HG03469 (cell line): Measurements from ENCODE around the gene DCTN1.

Experiments used
- ATAC-seq: cut with Tn5 transposase; IDR thresholded peaks from one replicate; pipeline ENCODE4 v1.9.1; 2021; ENCODE audit warnings: mild to moderate bottlenecking, moderate library complexity, moderate number of reproducible peaks; ENCODE audit not compliant: unreplicated experiment

Gene DCTN1

DNA sequence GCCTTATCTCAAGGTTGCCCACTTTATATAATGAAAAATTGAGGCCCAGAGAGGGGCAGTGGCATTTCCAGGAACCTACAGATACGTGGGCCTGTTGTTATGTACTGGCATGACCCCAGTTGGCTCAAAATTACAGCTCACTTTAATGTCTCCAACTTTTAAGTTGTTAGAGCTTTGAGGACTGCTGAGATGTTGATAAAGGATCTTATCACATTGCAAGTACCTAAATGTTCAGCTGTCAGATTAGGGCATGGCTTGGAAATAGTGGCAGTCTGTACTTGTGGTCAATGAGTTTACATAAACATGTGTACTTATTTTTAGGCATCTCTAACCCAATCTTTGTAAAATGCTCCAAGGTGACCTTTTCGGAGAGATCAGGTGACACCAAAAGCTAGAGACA is 51.5 kb downstream of the DCTN1 start:
- no peak for ATAC-seq

DNA sequence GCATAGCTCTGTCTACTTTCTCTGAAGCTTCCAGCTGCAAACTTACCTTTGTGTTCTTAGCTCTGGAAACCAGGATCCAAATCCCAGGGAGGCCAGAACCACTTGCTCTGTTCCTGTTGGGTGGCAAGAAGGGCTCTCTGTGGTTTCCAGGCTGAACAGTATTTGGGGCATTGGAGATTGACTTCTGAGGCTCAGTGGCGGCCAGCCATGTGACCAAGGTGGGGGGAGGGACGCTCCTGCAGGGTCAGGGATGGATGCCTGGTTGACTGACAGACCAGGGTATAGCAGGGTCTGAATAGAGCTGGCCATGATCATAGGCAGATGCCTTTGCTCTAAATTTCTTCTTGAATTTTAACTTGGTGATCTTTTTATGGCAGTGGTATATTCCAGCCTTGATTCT is 52.0 kb downstream of the DCTN1 start:
- ATAC-seq: no peak

DNA sequence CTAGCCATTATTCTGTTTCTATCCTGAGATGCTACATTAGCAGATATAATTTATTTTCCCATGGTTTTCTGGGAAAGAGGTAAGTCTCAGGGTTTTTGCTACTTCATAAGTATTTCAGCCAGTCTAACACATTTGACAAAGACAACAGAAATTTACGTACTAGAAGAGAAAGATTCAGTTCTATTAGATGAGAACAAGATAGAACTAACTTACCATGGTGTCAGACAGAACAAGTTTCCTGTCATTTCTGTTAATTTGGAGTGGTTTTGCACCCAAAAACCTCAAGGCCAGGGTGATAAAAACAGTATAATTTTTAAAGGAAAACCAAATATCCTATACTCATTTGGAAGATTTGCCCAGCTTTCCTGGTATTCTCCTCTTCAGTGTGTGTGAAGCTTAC is 52.5 kb downstream of the DCTN1 start:
- ATAC-seq: no peak

DNA sequence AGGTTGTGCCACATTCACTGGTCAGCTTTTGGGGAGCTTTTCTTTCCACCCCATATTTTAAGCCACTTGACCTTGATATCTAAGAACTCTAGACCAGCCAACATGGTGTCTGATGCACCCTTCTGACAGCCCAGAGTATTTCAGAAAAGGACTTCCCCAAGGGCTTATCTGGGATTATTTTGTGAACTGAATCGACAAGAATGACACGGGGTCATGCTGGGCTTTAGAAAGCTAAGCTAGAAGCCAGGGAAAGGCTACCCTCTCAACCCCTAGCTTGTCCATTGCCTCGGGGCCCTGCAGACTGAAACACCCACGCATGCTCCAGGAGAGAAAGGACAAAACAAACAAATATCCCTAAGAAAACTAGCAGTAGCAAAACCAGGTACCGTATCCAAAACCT is 52.9 kb downstream of the DCTN1 start:
- no peak for ATAC-seq

DNA sequence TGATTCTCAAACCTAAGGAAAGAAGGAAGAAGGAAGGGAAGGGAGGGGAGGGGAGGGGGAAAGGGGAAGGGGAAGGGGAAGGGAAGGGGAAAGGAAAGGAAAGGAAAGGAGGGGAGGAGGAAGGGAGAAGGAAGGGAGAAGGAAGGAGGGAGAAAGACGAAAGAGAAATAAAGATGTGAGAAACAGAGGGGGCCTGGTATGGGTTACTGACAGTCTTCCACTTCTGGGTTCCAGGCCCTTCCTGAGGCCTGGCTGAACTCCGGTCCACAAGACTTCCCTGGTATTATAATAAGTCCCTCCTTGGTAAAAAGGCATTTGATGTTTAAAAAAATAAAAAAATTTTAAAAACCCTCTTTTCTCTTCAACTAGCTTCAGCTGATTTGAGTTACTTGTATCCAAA is 54.3 kb downstream of the DCTN1 start:
- ATAC-seq: no peak

DNA sequence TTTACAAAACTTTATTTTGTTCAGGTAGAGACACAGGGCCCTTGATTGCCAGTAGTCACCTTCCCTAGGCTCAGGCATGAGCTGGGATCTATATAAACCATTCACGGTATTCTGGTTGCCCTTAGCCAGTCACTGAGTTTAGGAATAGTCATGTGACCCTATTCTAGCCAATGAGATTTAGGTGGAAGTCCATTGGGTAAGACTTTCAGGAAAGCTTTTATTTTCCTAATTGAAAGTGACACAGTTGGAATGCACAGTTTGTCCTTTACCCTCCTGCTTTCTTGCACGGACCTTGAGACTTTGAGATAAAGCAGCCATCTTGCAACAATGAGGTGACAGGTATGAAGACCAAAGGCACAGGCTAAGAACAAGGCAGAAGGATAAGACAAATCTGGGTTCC is 58.4 kb downstream of the DCTN1 start:
- ATAC-seq: no peak

DNA sequence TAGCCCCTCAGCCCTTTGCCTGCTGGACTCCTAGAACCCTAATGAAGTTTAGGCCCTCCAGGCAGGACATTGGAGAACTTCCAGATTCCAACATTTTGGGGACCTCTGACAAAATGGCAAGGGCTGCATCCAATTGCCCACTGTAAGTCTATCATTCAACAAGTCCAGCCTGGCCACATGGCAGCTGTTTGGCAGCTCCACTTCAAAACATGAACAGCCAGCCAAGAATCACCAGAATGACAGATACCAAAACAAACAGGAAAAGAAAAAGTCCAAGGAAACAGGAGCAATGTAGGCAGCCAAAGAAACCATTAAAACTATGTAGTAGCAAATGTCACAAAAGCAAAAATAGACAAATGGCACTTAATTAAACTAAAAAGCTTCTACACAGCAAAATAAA is 62.4 kb downstream of the DCTN1 start:
- no peak for ATAC-seq

DNA sequence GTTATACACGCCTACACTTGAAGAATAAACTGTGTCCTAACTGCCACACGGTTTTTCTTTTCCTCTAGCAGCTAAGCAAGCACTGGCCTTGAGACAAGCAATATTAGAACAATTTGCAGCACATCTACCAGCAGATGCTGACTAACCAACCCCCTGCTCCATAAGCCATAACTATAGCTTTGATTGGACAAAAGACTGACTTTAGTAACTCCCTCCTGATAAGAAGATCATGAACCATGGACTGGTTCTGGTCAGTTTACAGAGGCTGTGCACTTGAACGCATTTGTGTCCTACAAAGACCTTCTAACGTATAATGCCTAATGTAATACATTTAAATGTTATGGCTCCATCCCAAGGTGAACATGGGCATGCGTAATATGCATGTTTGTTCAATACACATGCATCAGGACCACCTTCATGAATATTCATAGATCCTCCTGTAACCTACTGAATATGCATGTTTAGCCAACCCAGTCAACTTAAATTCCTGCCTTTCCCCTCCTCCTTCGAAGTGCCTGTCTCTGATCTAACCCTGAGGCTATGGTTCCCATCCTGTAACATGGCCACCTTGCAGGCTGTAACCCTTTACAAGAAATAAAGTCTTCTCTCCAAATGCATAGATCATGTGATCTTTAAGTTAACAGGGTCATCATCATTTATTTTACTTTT is 63.4 kb downstream of the DCTN1 start:
- no peak for ATAC-seq

DNA sequence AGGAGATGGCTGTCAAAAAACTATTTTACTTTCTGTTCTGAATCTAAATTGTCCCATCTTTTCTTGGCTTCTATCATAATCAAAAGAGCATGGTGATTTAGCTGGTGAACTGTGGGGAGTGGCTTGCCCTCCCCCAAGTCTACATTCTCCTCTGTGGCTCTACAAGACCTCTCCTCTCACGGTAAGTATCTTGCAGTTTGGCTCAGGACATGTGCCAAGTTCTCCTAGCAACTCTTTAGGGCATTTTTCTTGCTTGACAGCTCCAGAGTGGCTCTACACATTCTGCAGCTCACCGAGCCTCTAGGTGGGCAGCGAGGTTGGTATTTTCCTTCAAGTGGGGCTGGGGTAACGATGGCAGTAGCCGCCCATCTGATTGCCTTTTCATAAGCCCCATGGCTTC is 66.0 kb downstream of the DCTN1 start:
- no peak for ATAC-seq

DNA sequence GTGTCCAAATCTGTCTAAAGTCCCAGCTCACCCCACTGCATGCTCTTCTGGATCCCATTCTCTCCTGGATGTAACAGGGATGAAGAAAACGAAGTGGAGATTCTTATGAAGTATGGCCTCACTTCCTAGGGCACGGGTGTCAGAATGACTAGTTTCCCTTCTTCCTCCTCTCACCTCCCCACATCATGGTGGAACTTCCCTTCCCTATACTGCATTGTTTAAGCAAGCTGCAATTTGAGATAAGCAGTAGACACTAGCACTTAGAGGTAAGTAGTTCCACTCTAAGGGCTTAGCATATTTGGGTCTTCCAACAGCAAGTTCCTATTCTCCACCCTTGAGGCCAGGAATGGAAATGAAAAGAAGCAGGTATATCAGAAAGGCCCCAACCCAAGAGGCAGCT is 66.6 kb downstream of the DCTN1 start:
- no peak for ATAC-seq

DNA sequence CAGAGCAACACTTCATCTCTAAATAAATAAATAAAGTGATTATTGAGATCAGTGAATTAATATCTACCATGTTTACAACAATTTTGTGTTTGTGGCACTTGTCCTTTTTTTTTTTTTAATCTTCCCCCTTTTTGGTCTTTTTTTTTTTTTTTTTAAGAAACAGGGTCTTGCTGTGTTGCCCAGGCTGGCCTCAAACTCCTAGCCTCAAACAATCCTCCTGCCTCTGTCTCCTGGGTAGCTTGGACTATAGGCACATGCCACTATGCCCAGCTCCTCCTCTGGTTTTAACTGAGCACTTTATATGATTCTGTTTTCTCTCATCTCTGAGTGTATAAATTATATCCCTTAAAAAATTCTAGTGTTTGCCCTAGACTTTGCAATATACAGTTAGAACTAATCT is 67.2 kb downstream of the DCTN1 start:
- no peak for ATAC-seq
